ENCODE measurements around the gene PLA2G2F.
"Not testable (repeated sequence)": the region's sequence is repeated elsewhere in the genome, so short reads cannot be mapped to it uniquely, and the experiment has no call there.

PLA2G2F gene

GRCh38 chr1:20126041-20126805 is 12.9 kb upstream of the PLA2G2F start:
- H3K4me3 ChIP-seq (replicated peaks; ENCODE audit: insufficient read depth, low read length), result no peak overlapping the region
- DNase-seq (ENCODE audit: low read depth in 1 of 2, low spot score in 1 of 2), result no peak
- TF ChIP-seq POLR2AphosphoS5 (IDR thresholded peaks at IDR 0.05; ENCODE audit: low read depth) (no peak), SPI1 (IDR thresholded peaks at IDR 0.05; ENCODE audit: borderline replicate concordance, low read depth) (no peak), REST (IDR thresholded peaks at IDR 0.05; ENCODE audit: insufficient replicate concordance, low read depth) (no peak), CTCF (IDR thresholded peaks at IDR 0.05; ENCODE audit: insufficient read depth, low read length) (no peak), GABPA (IDR thresholded peaks at IDR 0.05; ENCODE audit: low read depth) (no peak)
- H3K27me3 ChIP-seq (ENCODE audit: insufficient read depth, poor library complexity, severe bottlenecking), result no peaks in the 10 kb centered on the region
- H3K27ac ChIP-seq (replicated peaks), result no peak overlapping the region

GRCh38 chr1:20126806-20127440 is 12.2 kb upstream of the PLA2G2F start:
- DNase-seq (ENCODE audit: low read depth in 1 of 2, low spot score in 1 of 2), result no peak
- no peak for TF ChIP-seq SPI1 (IDR thresholded peaks at IDR 0.05; ENCODE audit: borderline replicate concordance, low read depth)
- TF ChIP-seq CTCF (IDR thresholded peaks at IDR 0.05; ENCODE audit: insufficient read depth, low read length), result no peak
- no peak for TF ChIP-seq POLR2AphosphoS5 (IDR thresholded peaks at IDR 0.05; ENCODE audit: low read depth)
- no peak for TF ChIP-seq GABPA (IDR thresholded peaks at IDR 0.05; ENCODE audit: low read depth)
- TF ChIP-seq REST (IDR thresholded peaks at IDR 0.05; ENCODE audit: insufficient replicate concordance, low read depth), result no peak
- Histone ChIP-seq H3K27ac (replicated peaks) (no peak overlapping the region), H3K27me3 (ENCODE audit: insufficient read depth, poor library complexity, severe bottlenecking) (no peaks in the 10 kb centered on the region), H3K4me3 (replicated peaks; ENCODE audit: insufficient read depth, low read length) (no peak overlapping the region)

GRCh38 chr1:20130518-20130917 is 8.6 kb upstream of the PLA2G2F start:
- H3K27ac ChIP-seq (replicated peaks); H3K4me3 ChIP-seq (replicated peaks; ENCODE audit: insufficient read depth, low read length); DNase-seq (ENCODE audit: low read depth in 1 of 2, low spot score in 1 of 2); H3K27me3 ChIP-seq (ENCODE audit: insufficient read depth, poor library complexity, severe bottlenecking): not testable (repeated sequence)

GRCh38 chr1:20134995-20135394 is 4.1 kb upstream of the PLA2G2F start:
- Histone ChIP-seq H3K27me3 (ENCODE audit: insufficient read depth, poor library complexity, severe bottlenecking) (no peaks in the 10 kb centered on the region), H3K27ac (replicated peaks) (no peak overlapping the region), H3K4me3 (replicated peaks; ENCODE audit: insufficient read depth, low read length) (no peak overlapping the region)
- TF ChIP-seq GABPA (IDR thresholded peaks at IDR 0.05; ENCODE audit: low read depth) (no peak), REST (IDR thresholded peaks at IDR 0.05; ENCODE audit: insufficient replicate concordance, low read depth) (no peak), CTCF (IDR thresholded peaks at IDR 0.05; ENCODE audit: insufficient read depth, low read length) (no peak), SPI1 (IDR thresholded peaks at IDR 0.05; ENCODE audit: borderline replicate concordance, low read depth) (no peak), POLR2AphosphoS5 (IDR thresholded peaks at IDR 0.05; ENCODE audit: low read depth) (no peak)
- no peak for DNase-seq (ENCODE audit: low read depth in 1 of 2, low spot score in 1 of 2)

All from HL-60 (cell line).